ENCODE results near the gene DAND5. TPM values are rescaled to one million over a fixed set of nuclear protein-coding genes. Genes with fewer than 3 reads are reported as not detected.

The DAND5 gene
- total and polyA plus RNA-seq, 9 of the 15 experiments (the other 6 are each of a cell fraction or from before 2014, with no cell fraction given), result 0.22 to 0.83 (median 0.60) TPM

- TF ChIP-seq, protein P1, sequence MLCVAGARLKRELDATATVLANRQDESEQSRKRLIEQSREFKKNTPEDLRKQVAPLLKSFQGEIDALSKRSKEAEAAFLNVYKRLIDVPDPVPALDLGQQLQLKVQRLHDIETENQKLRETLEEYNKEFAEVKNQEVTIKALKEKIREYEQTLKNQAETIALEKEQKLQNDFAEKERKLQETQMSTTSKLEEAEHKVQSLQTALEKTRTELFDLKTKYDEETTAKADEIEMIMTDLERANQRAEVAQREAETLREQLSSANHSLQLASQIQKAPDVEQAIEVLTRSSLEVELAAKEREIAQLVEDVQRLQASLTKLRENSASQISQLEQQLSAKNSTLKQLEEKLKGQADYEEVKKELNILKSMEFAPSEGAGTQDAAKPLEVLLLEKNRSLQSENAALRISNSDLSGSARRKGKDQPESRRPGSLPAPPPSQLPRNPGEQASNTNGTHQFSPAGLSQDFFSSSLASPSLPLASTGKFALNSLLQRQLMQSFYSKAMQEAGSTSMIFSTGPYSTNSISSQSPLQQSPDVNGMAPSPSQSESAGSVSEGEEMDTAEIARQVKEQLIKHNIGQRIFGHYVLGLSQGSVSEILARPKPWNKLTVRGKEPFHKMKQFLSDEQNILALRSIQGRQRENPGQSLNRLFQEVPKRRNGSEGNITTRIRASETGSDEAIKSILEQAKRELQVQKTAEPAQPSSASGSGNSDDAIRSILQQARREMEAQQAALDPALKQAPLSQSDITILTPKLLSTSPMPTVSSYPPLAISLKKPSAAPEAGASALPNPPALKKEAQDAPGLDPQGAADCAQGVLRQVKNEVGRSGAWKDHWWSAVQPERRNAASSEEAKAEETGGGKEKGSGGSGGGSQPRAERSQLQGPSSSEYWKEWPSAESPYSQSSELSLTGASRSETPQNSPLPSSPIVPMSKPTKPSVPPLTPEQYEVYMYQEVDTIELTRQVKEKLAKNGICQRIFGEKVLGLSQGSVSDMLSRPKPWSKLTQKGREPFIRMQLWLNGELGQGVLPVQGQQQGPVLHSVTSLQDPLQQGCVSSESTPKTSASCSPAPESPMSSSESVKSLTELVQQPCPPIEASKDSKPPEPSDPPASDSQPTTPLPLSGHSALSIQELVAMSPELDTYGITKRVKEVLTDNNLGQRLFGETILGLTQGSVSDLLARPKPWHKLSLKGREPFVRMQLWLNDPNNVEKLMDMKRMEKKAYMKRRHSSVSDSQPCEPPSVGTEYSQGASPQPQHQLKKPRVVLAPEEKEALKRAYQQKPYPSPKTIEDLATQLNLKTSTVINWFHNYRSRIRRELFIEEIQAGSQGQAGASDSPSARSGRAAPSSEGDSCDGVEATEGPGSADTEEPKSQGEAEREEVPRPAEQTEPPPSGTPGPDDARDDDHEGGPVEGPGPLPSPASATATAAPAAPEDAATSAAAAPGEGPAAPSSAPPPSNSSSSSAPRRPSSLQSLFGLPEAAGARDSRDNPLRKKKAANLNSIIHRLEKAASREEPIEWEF (CRISPR knock-in tag; IDR thresholded peaks at IDR 0.05), result no peak
- TF ChIP-seq THRAP3 (IDR thresholded peaks at IDR 0.05; ENCODE audit: borderline replicate concordance) (no peak), ZNF395 (CRISPR knock-in tag; IDR thresholded peaks at IDR 0.05) (no peak), MXI1 (IDR thresholded peaks at IDR 0.05; ENCODE audit: low read depth, low read length) (no peak), HOXB6 (CRISPR knock-in tag; IDR thresholded peaks at IDR 0.05; ENCODE audit: borderline replicate concordance) (no peak)
Observed at GRCh38 chr19:13022859-13023636, 53.7 kb downstream of the DAND5 start (continued).

All from K562 (cell line).